GM19395 (cell line): ENCODE results near the gene MFSD2A.
"Not testable (repeated sequence)": the region's sequence is repeated elsewhere in the genome, so short reads cannot be mapped to it uniquely, and the experiment has no call there.

ENCODE experiments used
- ATAC-seq: cut with Tn5 transposase; IDR thresholded peaks from one replicate; pipeline ENCODE4 v1.9.1; 2021; ENCODE audit warnings: mild to moderate bottlenecking, moderate library complexity; ENCODE audit not compliant: unreplicated experiment

The MFSD2A gene

GRCh38 chr1:39954870-39955546 is at the start of gene MFSD2A:
Gene MFSD2A (plus strand): TSS chr1:39955145. CDS start chr1:39955293, 148 bp downstream.
- peak; percentile 81 for ATAC-seq

DNA sequence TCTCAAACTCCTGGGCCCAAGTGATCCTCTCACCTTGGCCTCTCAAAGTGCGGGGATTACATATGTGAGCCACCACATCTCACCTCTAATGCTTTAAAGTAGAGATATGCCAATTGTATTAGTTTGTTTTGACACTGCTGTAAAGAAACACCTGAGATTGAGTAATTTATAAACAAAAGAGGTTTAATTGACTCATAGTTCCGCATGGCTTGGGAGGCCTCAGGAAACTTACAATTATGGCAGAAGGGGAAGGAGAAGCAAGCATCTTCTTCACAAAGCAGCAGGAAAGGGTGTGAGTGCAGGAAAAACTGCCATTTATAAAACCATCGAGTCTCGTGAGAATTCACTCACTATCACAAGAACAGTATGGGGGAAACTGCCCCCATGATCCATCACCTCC is 49.8 kb upstream of the MFSD2A start:
- no peak for ATAC-seq

- ATAC-seq = no peak
Observed at GRCh38 chr1:39907528-39908453, 47.2 kb upstream of the MFSD2A start.

DNA sequence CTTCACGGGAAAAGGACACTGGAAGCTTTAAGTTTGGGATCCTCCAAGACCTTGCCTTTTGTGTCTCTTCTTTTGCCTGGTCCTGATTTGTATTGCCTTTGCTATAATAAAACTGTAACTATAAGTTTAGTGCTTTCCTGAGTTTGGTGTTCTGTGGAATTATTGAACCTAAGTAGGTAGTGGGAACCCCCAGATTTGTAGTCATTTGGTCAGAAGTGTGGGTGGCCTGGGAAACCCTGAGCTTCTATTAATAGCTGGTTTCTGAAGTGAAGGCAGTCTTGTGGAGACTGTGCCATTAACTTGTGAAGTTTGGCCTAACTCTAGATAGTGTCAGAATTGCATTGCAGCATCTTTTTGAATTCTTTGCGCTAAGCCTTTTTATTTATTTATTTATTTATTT is 46.4 kb upstream of the MFSD2A start:
- ATAC-seq = no peak

DNA sequence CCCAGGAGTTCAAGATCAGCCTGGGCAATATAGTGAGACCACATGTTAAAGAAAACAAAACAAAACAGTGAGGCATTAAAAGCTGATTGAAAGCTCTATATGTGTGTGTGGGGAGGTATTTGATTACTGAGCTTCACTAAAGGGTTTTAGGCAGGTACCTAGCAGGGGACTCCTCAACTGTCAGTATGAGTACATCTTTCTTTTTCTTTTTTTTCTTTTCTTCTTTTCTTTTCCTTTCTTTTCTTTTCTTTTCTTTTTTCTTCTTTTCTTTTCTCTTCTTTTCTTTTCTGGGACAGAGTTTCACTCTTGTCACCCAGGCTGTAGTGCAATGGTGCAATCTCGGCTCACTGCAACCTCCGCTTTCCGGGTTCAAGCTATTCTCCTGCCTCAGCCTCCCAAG is 44.7 kb upstream of the MFSD2A start:
- ATAC-seq = no peak

DNA sequence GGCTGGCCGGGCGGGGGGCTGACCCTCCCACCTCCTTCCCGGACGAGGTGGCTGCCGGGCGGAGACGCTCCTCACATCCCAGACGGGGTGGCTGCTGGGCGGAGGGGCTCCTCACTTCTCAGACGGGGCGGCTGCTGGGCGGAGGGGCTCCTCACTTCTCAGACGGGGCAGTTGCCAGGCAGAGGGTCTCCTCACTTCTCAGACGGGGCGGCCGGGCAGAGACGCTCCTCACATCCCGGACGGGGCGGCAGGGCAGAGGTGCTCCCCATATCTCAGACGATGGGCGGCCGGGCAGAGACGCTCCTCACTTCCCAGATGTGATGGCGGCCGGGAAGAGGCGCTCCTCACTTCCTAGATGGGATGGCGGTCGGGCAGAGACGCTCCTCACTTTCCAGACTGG is 41.8 kb upstream of the MFSD2A start:
- not testable (repeated sequence) for ATAC-seq

DNA sequence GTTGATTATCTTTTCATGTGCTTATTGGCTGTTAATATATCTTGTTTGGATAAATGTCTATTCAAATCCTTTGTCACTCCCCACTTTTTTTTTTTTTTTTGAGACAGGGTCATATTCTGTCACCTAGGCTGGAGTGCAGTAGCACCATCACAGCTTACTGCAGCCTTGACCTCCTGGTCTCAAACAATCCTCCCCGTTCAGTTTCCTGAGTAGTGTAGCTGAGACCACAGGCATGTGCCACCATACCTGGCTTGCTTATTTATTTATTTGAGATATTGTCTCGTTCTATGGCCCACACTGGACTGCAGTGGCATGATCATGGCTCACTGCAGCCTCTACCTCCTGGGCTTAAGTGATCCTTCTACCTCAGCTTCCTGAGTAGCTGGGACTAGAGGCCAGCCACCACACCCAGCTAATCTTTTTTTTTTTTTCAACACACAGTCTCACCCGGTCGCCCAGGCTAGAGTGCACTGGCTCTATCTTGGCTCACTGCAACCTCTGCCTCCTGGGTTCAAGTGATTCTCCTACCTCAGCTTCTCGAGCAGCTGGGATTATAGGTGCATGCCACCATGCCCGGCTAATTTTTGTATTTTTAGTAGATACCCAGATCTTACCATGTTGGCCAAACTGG is 39.3 kb upstream of the MFSD2A start:
- no peak for ATAC-seq

DNA sequence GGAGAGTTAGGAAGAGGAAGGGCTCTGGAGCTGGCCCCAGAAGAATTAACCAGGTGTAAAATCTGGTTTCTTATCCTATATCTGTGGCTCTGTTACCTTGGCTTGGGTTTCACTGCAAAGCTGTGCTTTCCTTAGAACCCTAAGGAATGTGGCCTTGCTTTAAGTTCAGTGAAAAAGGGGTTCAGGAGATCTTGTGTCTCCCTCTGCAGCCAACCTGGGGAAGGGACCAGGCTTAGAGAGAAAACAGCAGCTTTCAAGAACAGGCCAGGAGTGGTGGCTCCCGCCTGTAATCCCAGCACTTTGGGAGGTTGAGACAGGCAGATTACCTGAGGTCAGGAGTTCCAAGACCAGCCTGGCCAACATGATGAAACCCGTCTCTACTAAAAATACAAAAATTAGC is 37.1 kb upstream of the MFSD2A start:
- ATAC-seq = no peak

DNA sequence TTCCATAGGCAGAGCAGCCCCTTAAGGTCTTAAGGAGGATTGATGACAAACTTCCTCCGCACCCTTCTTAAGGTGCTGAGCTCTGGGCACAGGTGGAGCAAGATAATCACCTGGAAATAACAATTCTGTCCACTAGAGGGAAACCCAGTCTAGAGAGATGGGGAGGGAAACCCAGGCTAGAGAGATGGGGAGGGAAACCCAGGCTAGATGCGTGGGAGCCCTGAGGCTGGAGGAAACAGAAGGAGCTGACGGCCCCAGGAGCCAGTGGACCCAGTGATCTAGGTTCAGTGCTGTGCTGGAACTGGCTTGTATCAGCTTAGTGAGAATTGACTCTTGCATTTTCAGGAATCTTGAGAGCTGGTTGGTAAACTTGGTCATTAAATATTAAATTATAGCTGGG is 35.4 kb upstream of the MFSD2A start:
- no peak for ATAC-seq

- no peak for ATAC-seq
Observed at GRCh38 chr1:39922251-39922688, 32.7 kb upstream of the MFSD2A start.

- ATAC-seq = no peak
Observed at GRCh38 chr1:39925721-39926342, 29.1 kb upstream of the MFSD2A start.

- no peak for ATAC-seq
Observed at GRCh38 chr1:39926343-39926793, 28.6 kb upstream of the MFSD2A start.

DNA sequence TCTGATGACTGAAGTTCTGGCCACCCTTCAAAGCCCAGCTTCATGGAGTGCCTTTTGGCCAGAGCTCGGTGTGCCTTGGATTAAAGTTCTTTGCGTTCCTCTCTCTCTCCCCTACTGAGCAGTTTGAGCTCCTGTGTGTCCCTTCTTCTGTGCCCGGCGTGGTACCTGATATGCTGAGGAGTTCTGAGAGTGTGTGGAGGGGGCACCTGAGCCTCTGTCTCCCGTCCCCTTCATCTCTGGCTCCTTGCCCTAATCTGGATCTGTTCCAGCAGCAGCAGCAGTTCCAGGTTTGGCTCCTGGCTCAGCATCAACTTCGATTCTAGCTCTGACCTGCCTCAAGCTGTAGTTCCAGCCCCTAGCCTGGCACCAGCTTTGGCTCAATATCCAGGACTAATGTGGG is 28.1 kb upstream of the MFSD2A start:
- ATAC-seq = no peak

DNA sequence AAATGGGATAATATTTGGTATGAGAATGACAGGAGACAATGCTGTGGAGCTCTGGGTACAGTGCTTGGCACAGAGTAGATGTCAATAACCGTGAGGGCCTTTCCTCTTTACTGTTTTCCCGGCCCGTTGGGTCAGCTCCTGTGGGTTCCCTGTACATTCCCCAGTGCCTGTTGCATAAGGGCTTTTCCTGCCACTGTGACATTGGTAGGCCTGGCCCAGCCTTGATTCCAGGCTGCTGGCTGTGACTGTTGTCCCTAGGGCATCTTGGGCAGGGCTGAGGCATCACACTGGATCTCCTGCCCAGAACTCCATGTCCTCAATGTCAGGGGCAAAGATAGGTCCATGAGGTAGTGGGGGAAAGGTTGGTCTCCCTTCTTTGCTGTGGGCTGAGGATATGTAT is 27.4 kb upstream of the MFSD2A start:
- ATAC-seq = no peak

DNA sequence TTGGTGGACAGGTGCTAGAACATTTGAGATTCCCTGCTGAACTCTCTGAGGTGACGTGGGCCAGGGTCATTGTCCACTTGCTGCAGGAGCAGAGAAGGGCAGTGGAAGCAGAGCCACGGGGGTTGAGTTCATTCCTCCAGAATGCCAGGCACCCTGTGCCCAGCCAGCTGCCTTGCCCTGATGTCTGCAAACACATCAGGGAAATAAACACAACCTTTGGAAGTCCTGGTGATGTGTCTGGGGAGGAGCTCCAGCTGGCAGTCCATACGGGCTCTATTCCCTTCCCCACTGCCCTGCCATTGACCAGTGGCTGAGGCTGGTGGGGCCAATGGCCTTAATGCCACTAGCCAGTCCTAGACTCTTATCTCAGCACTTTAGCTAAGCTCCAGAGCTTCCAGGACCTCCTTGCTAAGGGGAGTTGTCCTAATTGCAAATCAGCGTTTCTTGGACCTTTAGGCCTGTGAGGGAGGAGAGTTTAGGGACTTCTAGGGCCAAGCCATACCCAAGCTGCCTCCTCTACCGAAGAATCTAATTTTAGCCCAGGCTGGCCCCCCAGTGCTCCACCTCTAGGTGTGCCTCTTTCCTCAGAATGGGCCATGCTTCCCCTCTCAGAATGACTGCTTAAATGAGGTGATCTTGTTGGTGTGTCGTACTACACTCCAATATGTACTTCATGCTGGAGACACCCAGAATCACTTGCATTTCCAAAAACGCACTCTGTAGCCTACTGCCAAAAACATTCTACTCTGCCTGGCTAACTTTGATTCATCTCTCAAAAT is 25.9 kb upstream of the MFSD2A start:
- ATAC-seq = no peak

GRCh38 chr1:39933956-39934941 is 20.7 kb upstream of the MFSD2A start:
- ATAC-seq = no peak

GRCh38 chr1:39936724-39937491 is 18.0 kb upstream of the MFSD2A start:
- ATAC-seq = no peak

DNA sequence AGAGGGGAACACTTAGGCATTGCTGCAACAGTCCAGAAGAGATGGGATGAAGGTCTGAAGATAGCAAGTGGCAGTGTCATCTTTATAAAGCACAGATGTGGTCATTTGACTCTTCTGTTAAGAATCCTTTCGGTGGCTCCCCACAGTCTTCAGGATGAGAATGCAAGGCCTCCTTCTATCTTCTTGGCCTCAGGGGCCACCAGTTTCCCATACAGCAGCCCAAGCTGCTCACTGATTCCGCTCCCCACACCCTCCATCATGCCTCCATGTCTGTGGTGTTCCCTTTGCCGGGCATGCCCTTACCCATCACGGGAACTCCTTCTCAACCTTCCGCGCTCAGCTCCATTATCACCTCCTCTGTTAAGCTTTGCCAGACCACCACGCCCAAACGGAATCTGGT is 16.1 kb upstream of the MFSD2A start:
- ATAC-seq = no peak
